ENCODE data around the gene UBA3. TPM values are rescaled to one million over a fixed set of nuclear protein-coding genes. Genes with fewer than 3 reads are reported as not detected.

UBA3 gene
- polyA plus RNA-seq, 3 donors = 77.1 to 88.5 (median 81.7) TPM

DNA sequence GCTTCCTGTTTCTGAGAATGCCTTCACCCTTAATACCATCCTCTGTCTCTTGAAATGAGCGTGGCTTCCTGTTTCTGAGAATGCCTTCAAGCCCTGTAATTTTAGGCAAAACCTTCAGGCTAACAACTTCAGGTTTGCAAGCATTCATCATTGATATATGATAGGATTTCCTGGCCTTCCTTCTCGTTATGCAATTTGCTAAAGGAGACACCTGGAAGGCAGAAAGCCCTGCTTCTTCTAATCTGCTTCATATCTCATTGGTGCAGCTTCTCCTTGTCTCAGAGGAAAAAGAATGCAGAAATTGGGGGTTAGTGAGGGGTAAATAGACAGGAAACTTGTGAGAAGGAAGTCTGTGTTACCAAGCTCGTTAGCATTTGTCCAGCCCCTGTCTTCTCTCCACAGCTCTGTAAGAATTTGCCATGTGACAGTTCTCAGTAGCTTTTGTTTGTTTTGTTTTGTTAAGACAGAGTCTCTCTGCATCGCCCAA, 11.9 kb upstream of the UBA3 start:
- peak overlapping the region; percentile 5 for H3K9ac ChIP-seq (ENCODE audit: insufficient read depth, low read length, poor library complexity, severe bottlenecking)
- H3K4me1 ChIP-seq (ENCODE audit: control insufficient read depth in 1 of 2, insufficient read depth in 2 of 2, low read length in 2 of 2) = peaks cover 96 to 98% of the 10 kb centered on the region in 2 donors
- TF ChIP-seq, protein P1, sequence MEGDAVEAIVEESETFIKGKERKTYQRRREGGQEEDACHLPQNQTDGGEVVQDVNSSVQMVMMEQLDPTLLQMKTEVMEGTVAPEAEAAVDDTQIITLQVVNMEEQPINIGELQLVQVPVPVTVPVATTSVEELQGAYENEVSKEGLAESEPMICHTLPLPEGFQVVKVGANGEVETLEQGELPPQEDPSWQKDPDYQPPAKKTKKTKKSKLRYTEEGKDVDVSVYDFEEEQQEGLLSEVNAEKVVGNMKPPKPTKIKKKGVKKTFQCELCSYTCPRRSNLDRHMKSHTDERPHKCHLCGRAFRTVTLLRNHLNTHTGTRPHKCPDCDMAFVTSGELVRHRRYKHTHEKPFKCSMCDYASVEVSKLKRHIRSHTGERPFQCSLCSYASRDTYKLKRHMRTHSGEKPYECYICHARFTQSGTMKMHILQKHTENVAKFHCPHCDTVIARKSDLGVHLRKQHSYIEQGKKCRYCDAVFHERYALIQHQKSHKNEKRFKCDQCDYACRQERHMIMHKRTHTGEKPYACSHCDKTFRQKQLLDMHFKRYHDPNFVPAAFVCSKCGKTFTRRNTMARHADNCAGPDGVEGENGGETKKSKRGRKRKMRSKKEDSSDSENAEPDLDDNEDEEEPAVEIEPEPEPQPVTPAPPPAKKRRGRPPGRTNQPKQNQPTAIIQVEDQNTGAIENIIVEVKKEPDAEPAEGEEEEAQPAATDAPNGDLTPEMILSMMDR (IDR thresholded peaks at IDR 0.05) = no peak
- H4K20me1 ChIP-seq (ENCODE audit: insufficient read depth, low read length) = peaks cover 89% of the 10 kb centered on the region
- H2AFZ ChIP-seq (ENCODE audit: insufficient read depth, low read depth, low read length, poor library complexity, severe bottlenecking) = no peak overlapping the region
- DNase-seq = peak in 2 of 3 donors; percentile 54 to 60
- peaks cover 7 to 24% of the 10 kb centered on the region in 2 donors for H3K36me3 ChIP-seq (replicated peaks in 1 of 2; ENCODE audit: control insufficient read depth in 1 of 2, insufficient read depth in 2 of 2, low read length in 2 of 2)
- peak overlapping the region; percentile 60 to 79 for H3K4me3 Mint-ChIP-seq
- H3K4me3 ChIP-seq (replicated peaks in 1 of 3; ENCODE audit: low read depth in 2 of 3, low read length in 3 of 3) = peak overlapping the region in 2 of 3 experiments; percentile 12 to 68
- WGBS (ENCODE audit: insufficient coverage) = 0% methylated on average over 1 of the region's 4 CpGs
- peak overlapping the region; percentile 63 for H3K4me2 ChIP-seq (replicated peaks; ENCODE audit: extremely low read depth, low read length, poor library complexity, severe bottlenecking)
- H3K79me2 ChIP-seq (ENCODE audit: insufficient read depth, low read length) = peaks cover 91% of the 10 kb centered on the region
- H3K4me1 Mint-ChIP-seq = peaks cover 90% of the 10 kb centered on the region
- H3K27me3 ChIP-seq (ENCODE audit: control insufficient read depth in 2 of 2, insufficient read depth in 2 of 2, low read length in 2 of 2) = no peaks in the 10 kb centered on the region
- peak overlapping the region; percentile 76 to 82 for H3K27ac ChIP-seq (ENCODE audit: low read depth in 1 of 2, low read length in 2 of 2)
- H3K9me3 ChIP-seq (replicated peaks in 1 of 2; ENCODE audit: control insufficient read depth in 1 of 2, insufficient read depth in 1 of 2, low read length in 2 of 2) = no peaks in the 10 kb centered on the region
- peak overlapping the region; percentile 88 to 95 (median 94) for H3K27ac Mint-ChIP-seq
- no peaks in the 10 kb centered on the region for H3K9me3 Mint-ChIP-seq
- H3K36me3 Mint-ChIP-seq = peaks cover 19 to 33% of the 10 kb centered on the region in 2 donors
- intact Hi-C loops (cut with micrococcal nuclease) = no loop called here
- no peaks in the 10 kb centered on the region for H3K27me3 Mint-ChIP-seq (ENCODE audit: low read depth in 3 of 3)

DNA sequence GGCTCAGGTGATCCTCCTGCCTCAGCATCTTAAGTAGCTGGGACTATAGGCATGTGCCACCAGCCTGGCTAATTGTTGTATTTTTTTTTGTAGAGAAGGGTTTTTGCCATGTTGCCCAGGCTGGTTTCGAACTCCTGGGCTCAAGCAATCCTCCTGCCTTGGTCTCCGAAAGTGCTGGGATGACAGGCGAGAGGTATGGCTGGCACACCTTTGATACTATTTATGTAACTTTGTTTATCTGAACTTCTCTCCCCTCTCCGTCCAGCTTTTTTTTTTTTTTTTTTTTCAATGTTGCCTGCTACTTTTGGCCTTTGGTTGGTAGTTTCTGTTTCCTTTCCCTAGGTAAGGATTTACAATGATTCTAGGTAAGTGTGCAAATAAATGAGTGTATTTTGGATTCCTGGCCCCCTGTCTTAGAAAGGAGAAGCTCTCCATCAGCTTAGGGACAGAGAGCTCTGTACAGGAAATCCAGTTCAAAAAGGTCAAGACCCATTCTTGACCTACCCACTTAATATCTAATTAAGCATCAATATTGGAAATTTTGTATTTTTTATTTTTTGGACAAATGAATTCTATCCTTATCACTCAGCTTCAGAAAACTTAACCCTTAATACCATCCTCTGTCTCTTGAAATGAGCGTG, 11.3 kb upstream of the UBA3 start:
- 0% methylated on average over 1 of the region's 5 CpGs for WGBS (ENCODE audit: insufficient coverage)
- Histone ChIP-seq H3K4me3 (replicated peaks in 1 of 3; ENCODE audit: low read depth in 2 of 3, low read length in 3 of 3) (peak overlapping the region in 2 of 3 experiments; percentile 12 to 68), H2AFZ (ENCODE audit: insufficient read depth, low read depth, low read length, poor library complexity, severe bottlenecking) (no peak overlapping the region), H3K9ac (ENCODE audit: insufficient read depth, low read length, poor library complexity, severe bottlenecking) (no peak overlapping the region), H4K20me1 (ENCODE audit: insufficient read depth, low read length) (peaks cover 87% of the 10 kb centered on the region), H3K4me1 (ENCODE audit: control insufficient read depth in 1 of 2, insufficient read depth in 2 of 2, low read length in 2 of 2) (peaks cover 97 to 100% of the 10 kb centered on the region in 2 donors), H3K79me2 (ENCODE audit: insufficient read depth, low read length) (peaks cover 91% of the 10 kb centered on the region), H3K27me3 (ENCODE audit: control insufficient read depth in 2 of 2, insufficient read depth in 2 of 2, low read length in 2 of 2) (no peaks in the 10 kb centered on the region), H3K27ac (ENCODE audit: low read depth in 1 of 2, low read length in 2 of 2) (peak overlapping the region; percentile 72 to 82), H3K36me3 (replicated peaks in 1 of 2; ENCODE audit: control insufficient read depth in 1 of 2, insufficient read depth in 2 of 2, low read length in 2 of 2) (peaks cover 7 to 24% of the 10 kb centered on the region in 2 donors), H3K4me2 (replicated peaks; ENCODE audit: extremely low read depth, low read length, poor library complexity, severe bottlenecking) (peak overlapping the region; percentile 63), H3K9me3 (replicated peaks in 1 of 2; ENCODE audit: control insufficient read depth in 1 of 2, insufficient read depth in 1 of 2, low read length in 2 of 2) (no peaks in the 10 kb centered on the region)
- no peak for DNase-seq
- intact Hi-C loops (cut with micrococcal nuclease) = no loop called here
- Mint-ChIP-seq H3K9me3 (no peaks in the 10 kb centered on the region), H3K27ac (peak overlapping the region; percentile 90 to 95 (median 94)), H3K36me3 (peaks cover 19 to 32% of the 10 kb centered on the region in 2 donors), H3K4me3 (peak overlapping the region; percentile 55 to 79), H3K27me3 (ENCODE audit: low read depth in 3 of 3) (no peaks in the 10 kb centered on the region), H3K4me1 (peaks cover 87% of the 10 kb centered on the region)
- TF ChIP-seq, protein P1 (IDR thresholded peaks at IDR 0.05) = no peak
